HepG2 (cell line): ENCODE measurements around the gene NFKBIZ. TPM values are rescaled to one million over a fixed set of nuclear protein-coding genes. Genes with fewer than 3 reads are reported as not detected.
A peak's percentile ranks its signal among the peaks of the same experiment; 100 is the strongest.

ENCODE experiments used
- E2F1 ChIP-seq: sonication (generic); formaldehyde crosslinking; IDR thresholded peaks from 2 replicates; pipeline ENCODE4 v1.5.0; 2020; ENCODE audit warnings: missing genetic modification reagents
- FOXA1 ChIP-seq, 2 experiments: fragments of 450-650 bp in 1 of 2; sonication (generic) in 1 of 2; formaldehyde crosslinking in 1 of 2; IDR thresholded peaks; 2 replicates each; pipeline versions ENCODE4 v1.4.0 to v1.6.1; 2016 to 2020; ENCODE audit warnings: missing genetic modification reagents in 1 of 2
- KLF15 ChIP-seq: sonication (generic); formaldehyde crosslinking; IDR thresholded peaks from 2 replicates; pipeline ENCODE4 v1.8.1; 2023; ENCODE audit warnings: borderline replicate concordance, mild to moderate bottlenecking, inconsistent platforms, missing genetic modification reagents, mixed read lengths
- NAIF1 ChIP-seq: sonication (generic); formaldehyde crosslinking; IDR thresholded peaks from 2 replicates; pipeline ENCODE4 v1.5.0; 2020; ENCODE audit warnings: mild to moderate bottlenecking, missing genetic modification reagents, borderline replicate concordance
- NCOA2 ChIP-seq: sonication (generic); formaldehyde crosslinking; IDR thresholded peaks from 2 replicates; pipeline ENCODE4 v1.8.0; 2022; ENCODE audit warnings: inconsistent platforms
- NFE2L1 ChIP-seq: sonication (generic); formaldehyde crosslinking; IDR thresholded peaks from 2 replicates; pipeline ENCODE4 v1.4.0; 2020; ENCODE audit warnings: missing genetic modification reagents, mild to moderate bottlenecking, borderline replicate concordance
- PRDM10 ChIP-seq: sonication (generic); formaldehyde crosslinking; IDR thresholded peaks from 2 replicates; pipeline ENCODE4 v1.4.0; 2020; ENCODE audit warnings: low read depth, missing genetic modification reagents
- ZBTB4 ChIP-seq: sonication (generic); formaldehyde crosslinking; IDR thresholded peaks from 2 replicates; pipeline ENCODE4 v1.4.0; 2020; ENCODE audit warnings: missing genetic modification reagents, mild to moderate bottlenecking, borderline replicate concordance
- ZNF710 ChIP-seq: sonication (generic); formaldehyde crosslinking; IDR thresholded peaks from 2 replicates; pipeline ENCODE4 v1.5.0; 2020; ENCODE audit warnings: mild to moderate bottlenecking, missing genetic modification reagents, borderline replicate concordance
- ZNF777 ChIP-seq: sonication (generic); formaldehyde crosslinking; IDR thresholded peaks from 2 replicates; pipeline ENCODE4 v1.4.0; 2020; ENCODE audit warnings: missing genetic modification reagents
- polyA plus RNA-seq, 8 experiments: library from polyadenylated mRNA; depleted of rRNA in 3 of 8; stranded (reverse) in 7 of 8; unstranded in 1 of 8; fragments of >200 nt; fragmentation: Illumina TruSeq in 4 of 8; extraction: Trizol in 4 of 8; gene quantifications; 2 replicates each; pipeline versions ENCODE4 v1.2.1 to v1.2.3, GENCODE V29; 2011 to 2016; ENCODE audit warnings: low read depth in 4 of 8, missing spikeins in 1 of 8, mixed read lengths in 1 of 8; ENCODE audit not compliant: insufficient read depth in 1 of 8
- total RNA-seq, 5 experiments: library from RNA; depleted of rRNA; stranded (reverse); fragments of >200 nt; fragmentation: Illumina TruSeq; extraction: Trizol; gene quantifications; 2 replicates each; pipeline ENCODE4 v1.2.3, GENCODE V29; 2016; ENCODE audit warnings: low read depth in 1 of 5
- TF ChIP-seq, protein P1 (sequence below): sonication (generic); formaldehyde crosslinking; IDR thresholded peaks from 2 replicates; pipeline ENCODE4 v1.5.0; 2020; ENCODE audit warnings: mild to moderate bottlenecking, missing genetic modification reagents
- TF ChIP-seq, protein P2 (sequence below): sonication (generic); formaldehyde crosslinking; IDR thresholded peaks from 2 replicates; pipeline ENCODE4 v1.5.1; 2020; ENCODE audit warnings: missing genetic modification reagents, mild to moderate bottlenecking, borderline replicate concordance
- TF ChIP-seq, protein P3 (sequence below): sonication (generic); formaldehyde crosslinking; IDR thresholded peaks from 2 replicates; pipeline ENCODE4 v1.4.0; 2020; ENCODE audit warnings: missing genetic modification reagents, borderline replicate concordance

Gene NFKBIZ
- total and polyA plus RNA-seq, 2 of the 13 experiments (the other 11 are each of a cell fraction or from before 2014, with no cell fraction given) = 25.9 to 60.6 TPM

DNA sequence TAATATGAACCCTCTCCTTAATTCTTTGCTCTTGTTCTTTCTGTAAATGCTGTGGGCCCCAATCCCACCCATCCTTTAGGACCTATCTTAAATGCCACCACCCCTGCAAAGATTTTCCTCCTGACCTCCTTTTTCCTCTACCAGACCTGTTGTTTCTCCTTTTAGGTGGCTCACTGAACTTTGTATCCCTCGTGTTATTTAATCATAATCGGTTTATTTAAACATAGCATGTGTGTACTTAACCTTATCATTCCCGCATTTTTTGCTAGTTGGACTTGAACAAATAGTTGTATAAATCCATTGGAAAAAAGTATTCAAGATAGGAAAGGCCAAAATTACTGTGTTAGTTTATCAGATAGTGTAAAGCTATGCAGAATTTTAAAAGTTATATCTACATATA is 988 bp upstream of the NFKBIZ start (continued):
- TF ChIP-seq ZBTB4 = no peak
- TF ChIP-seq, protein P1, sequence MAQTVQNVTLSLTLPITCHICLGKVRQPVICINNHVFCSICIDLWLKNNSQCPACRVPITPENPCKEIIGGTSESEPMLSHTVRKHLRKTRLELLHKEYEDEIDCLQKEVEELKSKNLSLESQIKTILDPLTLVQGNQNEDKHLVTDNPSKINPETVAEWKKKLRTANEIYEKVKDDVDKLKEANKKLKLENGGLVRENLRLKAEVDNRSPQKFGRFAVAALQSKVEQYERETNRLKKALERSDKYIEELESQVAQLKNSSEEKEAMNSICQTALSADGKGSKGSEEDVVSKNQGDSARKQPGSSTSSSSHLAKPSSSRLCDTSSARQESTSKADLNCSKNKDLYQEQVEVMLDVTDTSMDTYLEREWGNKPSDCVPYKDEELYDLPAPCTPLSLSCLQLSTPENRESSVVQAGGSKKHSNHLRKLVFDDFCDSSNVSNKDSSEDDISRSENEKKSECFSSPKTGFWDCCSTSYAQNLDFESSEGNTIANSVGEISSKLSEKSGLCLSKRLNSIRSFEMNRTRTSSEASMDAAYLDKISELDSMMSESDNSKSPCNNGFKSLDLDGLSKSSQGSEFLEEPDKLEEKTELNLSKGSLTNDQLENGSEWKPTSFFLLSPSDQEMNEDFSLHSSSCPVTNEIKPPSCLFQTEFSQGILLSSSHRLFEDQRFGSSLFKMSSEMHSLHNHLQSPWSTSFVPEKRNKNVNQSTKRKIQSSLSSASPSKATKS = no peak
- TF ChIP-seq ZNF710 (CRISPR knock-in tag) = no peak
- TF ChIP-seq, protein P2, sequence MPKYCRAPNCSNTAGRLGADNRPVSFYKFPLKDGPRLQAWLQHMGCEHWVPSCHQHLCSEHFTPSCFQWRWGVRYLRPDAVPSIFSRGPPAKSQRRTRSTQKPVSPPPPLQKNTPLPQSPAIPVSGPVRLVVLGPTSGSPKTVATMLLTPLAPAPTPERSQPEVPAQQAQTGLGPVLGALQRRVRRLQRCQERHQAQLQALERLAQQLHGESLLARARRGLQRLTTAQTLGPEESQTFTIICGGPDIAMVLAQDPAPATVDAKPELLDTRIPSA (CRISPR knock-in tag) = no peak
- TF ChIP-seq FOXA1 (IDR thresholded peaks at IDR 0.05) = peak; percentile 66; the same call in 1 of the 2 replicates
- TF ChIP-seq FOXA1 (CRISPR knock-in tag; IDR thresholded peaks at IDR 0.05) = peak; percentile 72
- no peak for TF ChIP-seq NFE2L1 (CRISPR knock-in tag)
- TF ChIP-seq E2F1 = no peak
- TF ChIP-seq NAIF1 (CRISPR knock-in tag) = no peak
- peak; percentile 81 for TF ChIP-seq NCOA2 (CRISPR knock-in tag)
- no peak for TF ChIP-seq ZNF777 (CRISPR knock-in tag)
- no peak for TF ChIP-seq PRDM10 (CRISPR knock-in tag)
- TF ChIP-seq, protein P3, sequence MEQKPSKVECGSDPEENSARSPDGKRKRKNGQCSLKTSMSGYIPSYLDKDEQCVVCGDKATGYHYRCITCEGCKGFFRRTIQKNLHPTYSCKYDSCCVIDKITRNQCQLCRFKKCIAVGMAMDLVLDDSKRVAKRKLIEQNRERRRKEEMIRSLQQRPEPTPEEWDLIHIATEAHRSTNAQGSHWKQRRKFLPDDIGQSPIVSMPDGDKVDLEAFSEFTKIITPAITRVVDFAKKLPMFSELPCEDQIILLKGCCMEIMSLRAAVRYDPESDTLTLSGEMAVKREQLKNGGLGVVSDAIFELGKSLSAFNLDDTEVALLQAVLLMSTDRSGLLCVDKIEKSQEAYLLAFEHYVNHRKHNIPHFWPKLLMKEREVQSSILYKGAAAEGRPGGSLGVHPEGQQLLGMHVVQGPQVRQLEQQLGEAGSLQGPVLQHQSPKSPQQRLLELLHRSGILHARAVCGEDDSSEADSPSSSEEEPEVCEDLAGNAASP (CRISPR knock-in tag) = no peak
- no peak for TF ChIP-seq KLF15 (CRISPR knock-in tag)
